ENCODE measurements around the gene CHODL.

The CHODL gene

GRCh38 chr21:18294100-18294499, 49.5 kb downstream of the CHODL start:
- no peak for DNase-seq

GRCh38 chr21:18298228-18298627, 53.6 kb downstream of the CHODL start:
- no peak for DNase-seq

All from activated naive CD4-positive, alpha-beta T cell treated with Interleukin-2 at 50 U/mL for 16 hours (primary cell).